Erythroblast (primary cell): ENCODE measurements around the gene PRLR.

Source experiments
- GATA1 ChIP-seq: IDR thresholded peaks from 2 replicates; pipeline ENCODE4 v1.6.1; 2011; ENCODE audit warnings: low read depth, mild to moderate bottlenecking, control low read depth, low read length, moderate library complexity
- POLR2A ChIP-seq: IDR thresholded peaks from 2 replicates; pipeline ENCODE4 v1.6.1; 2011; ENCODE audit warnings: mild to moderate bottlenecking, low read length

DNA sequence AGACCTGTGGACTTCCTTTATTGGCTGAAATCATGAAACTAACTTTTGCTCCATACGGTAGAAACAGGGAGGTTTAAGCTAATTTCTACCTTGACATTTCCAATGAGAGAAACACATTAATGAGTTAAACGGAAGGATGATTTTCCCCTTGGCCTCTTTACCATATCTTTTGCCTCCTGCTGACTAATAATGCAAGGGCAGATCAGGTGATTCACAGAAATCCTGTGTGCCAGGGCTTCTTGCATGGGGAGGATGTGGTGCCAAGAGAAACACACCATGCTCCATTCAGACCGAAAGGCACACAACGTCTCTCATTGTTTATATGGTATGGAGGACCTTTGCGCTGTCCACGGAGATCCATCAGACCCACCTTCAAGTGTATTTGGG, 17.4 kb upstream of the PRLR start:
- TF ChIP-seq POLR2A (no peak), GATA1 (no peak)
